ENCODE results near the gene FCN3.

The FCN3 gene

GRCh38 chr1:27397749-27398148 is 23.1 kb upstream of the FCN3 start:
- no peaks in the 10 kb centered on the region for H3K9me3 Mint-ChIP-seq
- H3K36me3 Mint-ChIP-seq (ENCODE audit: low read depth) = no peaks in the 10 kb centered on the region
- peaks cover 4% of the 10 kb centered on the region for H3K27me3 Mint-ChIP-seq (ENCODE audit: low read depth)
- H3K4me1 Mint-ChIP-seq = peaks cover 43% of the 10 kb centered on the region
- peak overlapping the region in 1 of 3 experiments; percentile 33 for H3K27ac Mint-ChIP-seq
- H3K4me3 Mint-ChIP-seq = no peak overlapping the region
- TF ChIP-seq CTCF (IDR thresholded peaks at IDR 0.05; ENCODE audit: unreplicated experiment in 3 of 3) = no peak

GRCh38 chr1:27397110-27397509 is 22.5 kb upstream of the FCN3 start:
- no peak overlapping the region for H3K4me3 Mint-ChIP-seq
- H3K27ac Mint-ChIP-seq = peak overlapping the region in 1 of 3 experiments; percentile 47
- peaks cover 40% of the 10 kb centered on the region for H3K4me1 Mint-ChIP-seq
- no peaks in the 10 kb centered on the region for H3K36me3 Mint-ChIP-seq (ENCODE audit: low read depth)
- no peaks in the 10 kb centered on the region for H3K9me3 Mint-ChIP-seq
- peaks cover 6% of the 10 kb centered on the region for H3K27me3 Mint-ChIP-seq (ENCODE audit: low read depth)
- no peak for TF ChIP-seq CTCF (IDR thresholded peaks at IDR 0.05; ENCODE audit: unreplicated experiment in 3 of 3)

- TF ChIP-seq CTCF (IDR thresholded peaks at IDR 0.05; ENCODE audit: unreplicated experiment in 3 of 3) = peak; percentile 86 to 96 (median 93)
- Mint-ChIP-seq H3K4me1 (peaks cover 37% of the 10 kb centered on the region), H3K27me3 (ENCODE audit: low read depth) (peaks cover 11% of the 10 kb centered on the region), H3K4me3 (peak overlapping the region in 2 of 3 experiments; percentile 44 to 45), H3K9me3 (no peaks in the 10 kb centered on the region), H3K36me3 (ENCODE audit: low read depth) (no peaks in the 10 kb centered on the region), H3K27ac (no peak overlapping the region)
These were observed 21.0 kb upstream of the FCN3 start for GRCh38 chr1:27395441-27396195.

- Mint-ChIP-seq H3K4me3 (peak overlapping the region; percentile 62 to 65 (median 65)), H3K4me1 (peaks cover 34% of the 10 kb centered on the region), H3K27ac (no peak overlapping the region), H3K36me3 (ENCODE audit: low read depth) (no peaks in the 10 kb centered on the region), H3K27me3 (ENCODE audit: low read depth) (peaks cover 11% of the 10 kb centered on the region), H3K9me3 (no peaks in the 10 kb centered on the region)
- TF ChIP-seq CTCF (IDR thresholded peaks at IDR 0.05; ENCODE audit: unreplicated experiment in 3 of 3) = no peak
These were observed 20.3 kb upstream of the FCN3 start for GRCh38 chr1:27394925-27395324.

GRCh38 chr1:27394282-27394658 is 19.6 kb upstream of the FCN3 start:
- H3K4me1 Mint-ChIP-seq = peaks cover 31% of the 10 kb centered on the region
- no peak for TF ChIP-seq CTCF (IDR thresholded peaks at IDR 0.05; ENCODE audit: unreplicated experiment in 3 of 3)
- no peaks in the 10 kb centered on the region for H3K9me3 Mint-ChIP-seq
- no peaks in the 10 kb centered on the region for H3K36me3 Mint-ChIP-seq (ENCODE audit: low read depth)
- H3K27me3 Mint-ChIP-seq (ENCODE audit: low read depth) = peaks cover 11% of the 10 kb centered on the region
- H3K27ac Mint-ChIP-seq = no peak overlapping the region
- H3K4me3 Mint-ChIP-seq = peak overlapping the region; percentile 65 to 81 (median 71)

Data from nephron (organoid).